Tibial nerve (tissue), 4 donors: ENCODE data around the gene FAM170B. TPM values are rescaled to one million over a fixed set of nuclear protein-coding genes. Genes with fewer than 3 reads are reported as not detected.

Experiments
- DNase-seq, 2 donors: peaks; one replicate each; pipeline ENCODE4 v3.0.0-alpha.2; 2019; ENCODE audit warnings: low spot score in 2 of 2
- H3K27ac ChIP-seq, 4 donors: fragments of 200-600 bp; sonication (generic) in 3 of 4; one replicate each; pipeline ENCODE4 v1.5.1; 2017 to 2019; ENCODE audit warnings: mild to moderate bottlenecking in 1 of 4
- H3K27me3 ChIP-seq, 2 donors: fragments of 200-600 bp; sonication (generic) in 1 of 2; one replicate each; pipeline versions ENCODE4 v1.5.1 to v1.6.0; 2017 to 2019
- H3K36me3 ChIP-seq, 3 donors: fragments of 200-600 bp; sonication (generic); one replicate each; pipeline ENCODE4 v1.5.1; 2018 to 2019
- H3K4me1 ChIP-seq, 4 donors: fragments of 200-600 bp; sonication (generic) in 3 of 4; one replicate each; pipeline ENCODE4 v1.5.1; 2017 to 2019
- H3K4me3 ChIP-seq, 4 donors: fragments of 200-600 bp; sonication (generic) in 3 of 4; one replicate each; pipeline ENCODE4 v1.5.1; 2017 to 2019; ENCODE audit warnings: mild to moderate bottlenecking in 1 of 4, moderate library complexity in 1 of 4
- H3K9me3 ChIP-seq, 4 donors: fragments of 200-600 bp; sonication (generic) in 3 of 4; one replicate each; pipeline ENCODE4 v1.5.1; 2017 to 2019
- CTCF ChIP-seq, 5 experiments: fragments of 200-600 bp in 3 of 5; fragments of 450-650 bp in 2 of 5; sonication (generic) in 3 of 5; IDR thresholded peaks; one replicate each; pipeline ENCODE4 v1.5.1; 2016 to 2019; ENCODE audit warnings: antibody characterized with exemption in 5 of 5, mild to moderate bottlenecking in 3 of 5, moderate library complexity in 2 of 5
- EP300 ChIP-seq, 2 donors: sonication (generic); formaldehyde crosslinking; IDR thresholded peaks; one replicate each; pipeline ENCODE4 v1.6.1; 2017; ENCODE audit warnings: antibody characterized with exemption in 2 of 2, mild to moderate bottlenecking in 1 of 2
- POLR2A ChIP-seq, 2 donors: fragments of 450-650 bp; IDR thresholded peaks; one replicate each; pipeline ENCODE4 v1.6.1; 2017; ENCODE audit warnings: antibody characterized with exemption in 2 of 2, mild to moderate bottlenecking in 2 of 2, moderate library complexity in 2 of 2
- WGBS, 2 donors: methylation state at CpG; one replicate each; pipeline ENCODE4 v1.1.5; 2018; 5-methylcytosine and 5-hydroxymethylcytosine counted together
- total RNA-seq, 4 donors: library from RNA; depleted of rRNA; stranded (reverse); fragments of >200 nt; gene quantifications; one replicate each; pipeline ENCODE4 v1.1.0, GENCODE V29; 2016

FAM170B gene
- total RNA-seq, 4 donors from 2014 or later: 0.63 TPM; not detected in 3

GRCh38 chr10:49153971-49154370, 20.1 kb upstream of the FAM170B start:
- no peak overlapping the region for H3K4me3 ChIP-seq
- H3K4me1 ChIP-seq: no peaks in the 10 kb centered on the region
- TF ChIP-seq CTCF (IDR thresholded peaks at IDR 0.05) (no peak), EP300 (IDR thresholded peaks at IDR 0.05) (no peak), POLR2A (IDR thresholded peaks at IDR 0.05) (no peak)
- H3K27me3 ChIP-seq: no peaks in the 10 kb centered on the region
- no peak for DNase-seq
- H3K36me3 ChIP-seq: no peaks in the 10 kb centered on the region
- H3K27ac ChIP-seq: no peak overlapping the region
- WGBS, 2 donors: 88 to 90% methylated on average over 1 of the region's 1 CpG
- H3K9me3 ChIP-seq: no peaks in the 10 kb centered on the region

- TF ChIP-seq POLR2A (IDR thresholded peaks at IDR 0.05) (no peak), CTCF (IDR thresholded peaks at IDR 0.05) (no peak), EP300 (IDR thresholded peaks at IDR 0.05) (no peak)
- 64 to 81% methylated on average over 4 of the region's 4 CpGs for WGBS, 2 donors
Measured at GRCh38 chr10:49153115-49153514, 19.3 kb upstream of the FAM170B start.

GRCh38 chr10:49152663-49153062, 18.8 kb upstream of the FAM170B start:
- DNase-seq: no peak
- WGBS, 2 donors: 88 to 93% methylated on average over 4 of the region's 4 CpGs
- TF ChIP-seq EP300 (IDR thresholded peaks at IDR 0.05): no peak
- TF ChIP-seq POLR2A (IDR thresholded peaks at IDR 0.05): no peak
- TF ChIP-seq CTCF (IDR thresholded peaks at IDR 0.05): no peak
- Histone ChIP-seq H3K27ac (no peak overlapping the region), H3K27me3 (no peaks in the 10 kb centered on the region), H3K4me1 (no peaks in the 10 kb centered on the region), H3K9me3 (peaks cover 0 to 8% (median under 1%) of the 10 kb centered on the region in 4 donors), H3K36me3 (no peaks in the 10 kb centered on the region), H3K4me3 (no peak overlapping the region)

More at GRCh38 chr10:49153115-49153514, 19.3 kb upstream of the FAM170B start:
- Histone ChIP-seq H3K36me3 (no peaks in the 10 kb centered on the region), H3K27me3 (no peaks in the 10 kb centered on the region), H3K9me3 (peaks cover 0 to 4% (median 0%) of the 10 kb centered on the region in 4 donors), H3K27ac (no peak overlapping the region), H3K4me3 (no peak overlapping the region), H3K4me1 (no peaks in the 10 kb centered on the region)
- DNase-seq: no peak

GRCh38 chr10:49152037-49152436, 18.2 kb upstream of the FAM170B start:
- H3K36me3 ChIP-seq: no peaks in the 10 kb centered on the region
- no peaks in the 10 kb centered on the region for H3K4me1 ChIP-seq
- no peaks in the 10 kb centered on the region for H3K27me3 ChIP-seq
- no peak for DNase-seq
- peaks cover 0 to 15% (median 3%) of the 10 kb centered on the region in 4 donors for H3K9me3 ChIP-seq
- no peak for TF ChIP-seq EP300 (IDR thresholded peaks at IDR 0.05)
- no peak for TF ChIP-seq POLR2A (IDR thresholded peaks at IDR 0.05)
- no peak for TF ChIP-seq CTCF (IDR thresholded peaks at IDR 0.05)
- no peak overlapping the region for H3K27ac ChIP-seq
- H3K4me3 ChIP-seq: no peak overlapping the region
- WGBS, 2 donors: 70 to 88% methylated on average over 4 of the region's 4 CpGs

- DNase-seq: no peak
- Histone ChIP-seq H3K36me3 (no peaks in the 10 kb centered on the region), H3K9me3 (peaks cover 0 to 17% (median 3%) of the 10 kb centered on the region in 4 donors), H3K4me3 (no peak overlapping the region), H3K27ac (no peak overlapping the region), H3K27me3 (no peaks in the 10 kb centered on the region), H3K4me1 (no peaks in the 10 kb centered on the region)
- WGBS, 2 donors: 63 to 76% methylated on average over 1 of the region's 1 CpG
- TF ChIP-seq EP300 (IDR thresholded peaks at IDR 0.05) (no peak), POLR2A (IDR thresholded peaks at IDR 0.05) (no peak), CTCF (IDR thresholded peaks at IDR 0.05) (no peak)
Measured at GRCh38 chr10:49151481-49151880, 17.7 kb upstream of the FAM170B start.
